ENCODE data around the gene SLC23A3.
A peak's percentile ranks its signal among the peaks of the same experiment; 100 is the strongest.

The SLC23A3 gene

GRCh38 chr2:219199470-219200211 is 29.8 kb upstream of the SLC23A3 start:
- no peak for DNase-seq (ENCODE audit: low spot score)
- TF ChIP-seq, protein P1, sequence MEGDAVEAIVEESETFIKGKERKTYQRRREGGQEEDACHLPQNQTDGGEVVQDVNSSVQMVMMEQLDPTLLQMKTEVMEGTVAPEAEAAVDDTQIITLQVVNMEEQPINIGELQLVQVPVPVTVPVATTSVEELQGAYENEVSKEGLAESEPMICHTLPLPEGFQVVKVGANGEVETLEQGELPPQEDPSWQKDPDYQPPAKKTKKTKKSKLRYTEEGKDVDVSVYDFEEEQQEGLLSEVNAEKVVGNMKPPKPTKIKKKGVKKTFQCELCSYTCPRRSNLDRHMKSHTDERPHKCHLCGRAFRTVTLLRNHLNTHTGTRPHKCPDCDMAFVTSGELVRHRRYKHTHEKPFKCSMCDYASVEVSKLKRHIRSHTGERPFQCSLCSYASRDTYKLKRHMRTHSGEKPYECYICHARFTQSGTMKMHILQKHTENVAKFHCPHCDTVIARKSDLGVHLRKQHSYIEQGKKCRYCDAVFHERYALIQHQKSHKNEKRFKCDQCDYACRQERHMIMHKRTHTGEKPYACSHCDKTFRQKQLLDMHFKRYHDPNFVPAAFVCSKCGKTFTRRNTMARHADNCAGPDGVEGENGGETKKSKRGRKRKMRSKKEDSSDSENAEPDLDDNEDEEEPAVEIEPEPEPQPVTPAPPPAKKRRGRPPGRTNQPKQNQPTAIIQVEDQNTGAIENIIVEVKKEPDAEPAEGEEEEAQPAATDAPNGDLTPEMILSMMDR (IDR thresholded peaks at IDR 0.05; ENCODE audit: extremely low read depth, missing control alignments), result no peak

GRCh38 chr2:219198974-219199373 is 29.1 kb upstream of the SLC23A3 start:
- DNase-seq (ENCODE audit: low spot score), result no peak
- TF ChIP-seq, protein P1 (IDR thresholded peaks at IDR 0.05; ENCODE audit: extremely low read depth, missing control alignments), result no peak

DNA sequence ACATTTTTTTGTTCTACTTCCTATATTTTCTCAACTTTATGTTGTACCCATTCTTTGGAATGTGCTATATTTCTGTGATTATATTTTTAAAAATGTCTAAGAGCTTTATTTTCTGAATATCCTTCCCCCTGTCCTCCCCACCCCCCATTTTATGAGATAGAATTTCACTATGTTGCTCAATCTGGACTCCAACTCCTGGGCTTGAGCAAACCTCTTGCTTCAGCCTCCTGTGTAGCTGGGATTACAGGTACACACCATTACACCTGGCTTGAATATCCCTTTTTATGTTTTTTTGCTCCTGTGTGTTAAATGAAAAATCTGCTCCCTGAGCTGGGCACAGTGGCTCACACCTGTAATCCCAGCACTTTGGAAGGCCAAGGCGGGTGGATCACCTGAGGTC is 27.6 kb upstream of the SLC23A3 start:
- no peak for DNase-seq (ENCODE audit: low spot score)
- TF ChIP-seq, protein P1 (IDR thresholded peaks at IDR 0.05; ENCODE audit: extremely low read depth, missing control alignments), result no peak

DNA sequence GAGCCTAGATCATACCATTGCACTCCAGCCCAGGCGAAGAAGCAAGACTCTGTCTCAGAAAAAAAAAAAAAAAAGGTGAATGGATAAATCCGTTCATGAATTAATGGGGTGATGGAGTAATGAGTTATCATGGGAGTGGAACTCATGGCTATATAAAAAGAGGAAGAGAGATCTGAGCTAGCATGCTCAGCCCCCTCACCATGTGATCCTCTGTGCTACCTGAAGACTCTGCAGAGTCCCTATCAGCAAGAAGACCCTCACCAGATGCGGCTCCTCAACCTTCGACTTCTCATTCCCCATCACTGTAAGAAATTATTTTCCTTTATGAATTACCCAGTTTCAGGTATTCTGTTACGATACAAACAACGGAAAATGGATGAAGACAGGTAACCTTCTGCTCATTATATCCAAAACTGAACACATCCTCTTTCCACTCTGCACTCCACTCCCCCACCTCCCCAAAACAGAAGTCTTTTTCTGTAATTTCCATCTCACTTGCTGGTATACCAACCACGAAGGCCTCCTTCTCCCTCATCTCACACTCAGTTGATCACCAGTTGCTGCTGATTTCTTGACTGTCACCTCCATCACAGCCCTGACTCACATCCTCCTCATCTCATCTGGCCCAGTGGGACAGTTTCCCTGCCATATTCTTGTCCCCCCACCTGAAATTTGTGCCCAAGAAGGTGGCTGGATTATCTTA is 17.1 kb upstream of the SLC23A3 start:
- DNase-seq (ENCODE audit: low spot score), result peak; percentile 31
- TF ChIP-seq, protein P1 (IDR thresholded peaks at IDR 0.05; ENCODE audit: extremely low read depth, missing control alignments), result no peak

DNA sequence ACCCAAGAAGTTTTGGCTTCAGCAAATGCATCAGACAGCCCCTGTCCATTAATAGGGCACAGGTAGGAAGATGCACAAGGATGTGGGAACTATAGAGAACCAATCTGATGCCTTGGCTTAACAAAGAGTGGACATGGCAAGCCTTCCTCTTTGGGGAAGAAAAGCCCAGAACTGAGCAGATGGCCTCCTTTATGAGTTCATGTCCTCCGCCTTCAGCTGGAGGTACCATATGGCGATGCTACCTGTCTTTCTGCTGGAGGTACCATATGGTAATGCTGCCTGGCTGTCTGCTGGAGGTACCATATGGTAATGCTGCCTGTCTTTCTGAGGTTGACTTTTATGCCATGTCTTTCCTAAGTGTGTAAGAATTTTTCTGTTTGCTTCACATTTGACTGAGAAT is 14.3 kb upstream of the SLC23A3 start:
- DNase-seq (ENCODE audit: low spot score), result no peak
- TF ChIP-seq, protein P1 (IDR thresholded peaks at IDR 0.05; ENCODE audit: extremely low read depth, missing control alignments), result no peak

DNA sequence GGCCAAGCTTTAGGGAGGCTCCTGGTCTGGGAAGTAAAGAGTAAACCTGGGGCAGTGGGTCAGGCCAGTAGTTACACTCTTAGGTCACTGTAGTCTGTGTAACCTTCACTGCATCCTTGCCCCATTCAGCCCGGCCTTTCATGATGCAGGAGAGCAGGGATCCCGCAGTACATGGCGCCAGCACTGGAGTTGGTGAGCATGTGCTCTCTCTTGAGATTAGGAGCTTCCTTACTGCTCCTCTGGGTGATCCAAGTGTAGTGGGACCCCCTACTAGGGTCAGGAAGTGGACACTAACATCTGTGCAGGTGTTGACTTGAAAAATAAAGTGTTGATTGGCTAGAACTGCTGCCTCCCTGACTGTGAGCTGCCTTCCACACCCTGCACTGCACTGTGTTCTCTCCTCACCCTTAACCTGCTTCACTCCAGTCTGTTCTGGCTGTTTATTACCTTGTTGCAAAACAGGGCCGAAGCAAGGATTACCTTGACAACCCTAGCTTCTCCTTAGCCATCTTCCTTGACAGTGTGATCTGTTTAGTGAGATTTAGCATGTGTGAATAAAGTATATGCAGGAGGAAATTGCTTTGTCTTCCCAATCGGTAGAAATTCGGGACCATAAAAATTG is 13.4 kb upstream of the SLC23A3 start:
- DNase-seq (ENCODE audit: low spot score), result no peak
- TF ChIP-seq, protein P1 (IDR thresholded peaks at IDR 0.05; ENCODE audit: extremely low read depth, missing control alignments), result no peak

Data from GM20000 (cell line).